ENCODE data around the gene MAMDC2.
"Not testable (repeated sequence)": the region's sequence is repeated elsewhere in the genome, so short reads cannot be mapped to it uniquely, and the experiment has no call there.

The MAMDC2 gene

DNA sequence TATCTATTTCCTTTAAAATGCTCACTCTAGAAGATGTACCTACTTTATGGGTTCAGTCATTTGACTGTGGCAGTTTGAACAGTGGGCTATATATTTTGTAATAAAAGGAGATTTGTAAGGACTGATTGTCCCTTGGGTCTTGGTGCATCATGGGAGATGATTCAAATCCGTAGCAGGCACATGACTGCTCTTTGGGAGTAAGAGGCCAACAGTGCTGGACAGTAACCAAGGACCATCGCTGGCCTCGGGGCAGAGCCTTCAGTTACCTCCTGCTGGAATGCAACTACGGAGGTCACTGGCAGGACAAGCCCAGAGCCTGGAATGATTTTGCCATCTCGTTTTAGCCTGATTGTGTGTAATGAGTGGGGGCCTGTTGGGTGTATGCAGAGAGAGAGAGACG is 7.0 kb upstream of the MAMDC2 start:
- DNase-seq (ENCODE audit: low spot score): no peak

DNA sequence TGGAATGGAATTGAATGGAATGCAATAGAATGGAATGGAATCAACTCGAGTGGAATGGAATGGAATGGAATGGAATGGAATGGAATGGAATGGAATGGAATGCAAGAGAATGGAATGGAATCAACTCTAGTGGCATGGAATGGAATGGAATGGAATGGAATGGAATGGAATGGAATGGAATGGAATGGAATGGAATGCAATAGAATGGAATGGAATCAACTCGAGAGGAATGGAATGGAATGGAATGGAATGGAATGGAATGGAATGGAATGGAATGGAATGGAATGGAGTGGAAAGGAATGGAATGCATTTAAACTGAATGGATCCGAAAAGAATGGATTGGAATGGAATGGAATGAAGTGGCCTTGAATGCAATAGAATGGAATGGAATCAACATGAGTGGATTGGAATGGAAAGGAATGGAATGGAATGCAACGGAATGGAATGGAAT is 5.5 kb upstream of the MAMDC2 start:
- DNase-seq (ENCODE audit: low spot score): not testable (repeated sequence)

DNA sequence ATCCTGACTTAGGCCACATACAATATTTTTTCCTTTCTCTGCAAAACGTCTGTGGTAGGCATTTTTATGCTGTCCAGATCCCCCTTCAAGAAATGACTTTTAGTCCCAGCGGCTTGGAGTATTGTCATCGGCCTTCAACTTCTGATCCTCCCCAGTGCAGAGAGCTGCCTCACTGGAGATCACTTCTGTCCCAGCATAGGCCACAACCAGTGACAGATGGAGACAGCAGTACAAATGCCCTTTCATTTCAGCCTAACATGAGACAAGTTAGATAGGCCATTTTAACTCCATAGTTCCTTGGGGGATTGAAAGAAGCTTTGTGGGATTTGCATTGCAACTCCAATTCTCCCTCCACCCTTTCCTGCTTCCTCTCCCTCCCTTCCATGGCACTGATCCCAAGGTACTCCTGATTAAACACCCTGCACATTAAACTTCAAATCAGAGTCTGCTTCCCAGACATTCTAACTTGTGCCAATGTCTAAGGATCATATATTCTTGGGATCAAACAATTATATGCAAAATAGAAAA is 3.2 kb upstream of the MAMDC2 start:
- no peak for DNase-seq (ENCODE audit: low spot score)

DNA sequence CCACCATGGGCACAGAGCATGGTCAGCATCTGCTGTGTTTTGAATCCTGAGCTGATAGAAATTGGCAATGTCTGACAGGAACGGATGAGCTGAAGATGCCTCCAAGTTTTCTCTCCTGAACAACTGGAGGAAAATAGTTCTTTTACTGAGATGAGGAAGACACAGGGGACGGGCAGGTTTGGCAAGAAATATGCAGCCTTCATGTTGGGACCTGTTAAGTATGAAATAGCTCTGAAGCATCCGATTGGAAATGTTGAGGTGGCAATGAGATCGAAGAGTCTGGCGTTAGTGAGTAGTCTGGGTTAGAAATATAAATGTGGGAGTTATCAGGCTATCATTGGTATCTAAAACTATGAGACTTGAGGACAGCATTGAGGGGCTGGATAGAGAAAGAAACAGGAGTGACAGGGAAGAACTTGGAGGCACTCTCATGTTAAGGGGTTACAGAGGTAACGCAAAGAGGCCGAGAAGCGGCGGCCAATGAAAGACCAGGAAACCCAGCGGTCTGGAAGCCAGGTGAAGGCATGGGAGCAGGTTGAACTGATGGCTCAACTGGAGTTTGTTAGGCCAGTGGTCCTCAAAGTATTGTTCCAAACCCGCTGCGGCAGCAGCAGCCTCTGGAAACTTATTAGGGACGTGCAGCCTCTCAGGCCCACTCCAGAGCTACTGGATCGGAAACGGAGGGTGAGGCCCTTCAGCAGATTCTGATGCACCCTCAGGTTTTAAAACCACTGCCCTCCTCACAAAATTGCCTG is 1.0 kb upstream of the MAMDC2 start:
- DNase-seq (ENCODE audit: low spot score): no peak

DNA sequence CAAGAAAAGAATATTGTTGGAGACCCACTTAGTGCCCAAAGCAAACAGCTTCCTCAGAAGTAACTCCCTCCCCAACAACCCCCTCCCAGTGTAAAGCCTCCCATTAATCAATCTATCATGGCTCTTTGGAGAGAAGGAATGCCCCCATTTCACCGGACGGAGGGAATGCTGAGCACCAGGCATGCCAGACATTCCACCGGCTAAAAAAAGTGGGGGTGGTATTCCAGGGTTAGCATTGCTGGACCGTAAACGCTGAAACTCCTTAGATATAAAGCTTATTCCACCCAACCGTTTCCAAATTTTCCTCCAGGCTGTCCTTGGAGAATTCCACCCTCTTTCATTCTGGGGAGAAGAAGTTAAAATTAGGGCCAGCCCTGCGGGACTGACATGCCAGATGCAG is 363 bp upstream of the MAMDC2 start:
- no peak for DNase-seq (ENCODE audit: low spot score)

DNA sequence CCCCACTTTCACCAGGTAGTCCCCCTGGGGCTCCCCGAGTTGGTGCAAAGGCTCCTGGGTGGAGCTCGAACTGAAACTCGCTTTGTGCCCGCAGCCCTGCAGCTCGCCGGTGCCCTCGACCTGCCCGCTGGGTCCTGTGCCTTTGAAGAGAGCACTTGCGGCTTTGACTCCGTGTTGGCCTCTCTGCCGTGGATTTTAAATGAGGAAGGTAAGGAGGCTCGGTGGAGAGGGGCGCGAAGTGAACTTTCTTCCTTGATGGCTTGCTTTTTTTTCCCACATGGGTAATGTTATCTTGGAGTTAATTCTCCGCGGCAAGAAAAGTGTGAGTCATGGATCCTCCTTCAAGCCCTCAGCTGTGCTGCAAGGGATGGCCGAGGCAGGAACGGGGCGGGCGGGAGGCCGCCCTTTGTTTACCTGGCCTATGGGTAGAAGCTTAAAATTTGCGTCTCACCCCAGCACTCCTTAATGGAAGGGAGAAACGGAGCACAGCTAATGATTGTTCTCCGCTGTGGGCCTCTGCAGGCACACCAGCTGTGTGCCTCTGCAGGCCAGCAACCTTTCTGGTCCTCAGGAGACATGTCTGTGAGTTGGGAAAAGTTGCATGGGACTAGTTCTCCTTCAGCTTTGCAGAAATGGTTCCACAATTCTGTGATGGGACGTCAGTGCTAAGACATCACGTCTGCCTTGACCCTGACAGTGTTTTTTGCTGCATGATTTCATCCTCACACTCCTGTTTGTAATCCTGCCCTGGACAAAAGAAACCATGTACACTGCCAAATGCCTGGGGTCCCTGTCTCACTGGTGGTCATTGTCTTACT is 1.1 kb downstream of the MAMDC2 start:
- DNase-seq (ENCODE audit: low spot score): no peak

DNA sequence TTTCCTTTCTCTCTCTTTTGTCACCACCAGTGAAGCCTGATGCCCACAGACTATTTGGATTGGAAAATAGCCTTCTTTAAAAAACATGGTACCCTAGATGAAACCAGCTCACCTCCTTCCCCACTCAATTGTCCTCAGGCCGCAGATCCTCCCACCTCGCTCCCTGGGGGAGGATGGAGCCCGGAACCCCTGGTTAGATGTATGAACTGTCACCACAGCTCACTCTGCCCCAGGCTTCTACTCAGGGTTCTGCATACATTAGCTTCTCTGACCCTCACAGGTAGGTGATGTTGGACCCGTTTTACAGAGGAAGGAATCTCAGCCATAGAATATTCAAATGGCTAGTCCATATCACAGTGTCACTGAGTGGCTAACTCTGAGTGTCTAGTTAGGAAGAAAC is 1.8 kb downstream of the MAMDC2 start:
- DNase-seq (ENCODE audit: low spot score): no peak

DNA sequence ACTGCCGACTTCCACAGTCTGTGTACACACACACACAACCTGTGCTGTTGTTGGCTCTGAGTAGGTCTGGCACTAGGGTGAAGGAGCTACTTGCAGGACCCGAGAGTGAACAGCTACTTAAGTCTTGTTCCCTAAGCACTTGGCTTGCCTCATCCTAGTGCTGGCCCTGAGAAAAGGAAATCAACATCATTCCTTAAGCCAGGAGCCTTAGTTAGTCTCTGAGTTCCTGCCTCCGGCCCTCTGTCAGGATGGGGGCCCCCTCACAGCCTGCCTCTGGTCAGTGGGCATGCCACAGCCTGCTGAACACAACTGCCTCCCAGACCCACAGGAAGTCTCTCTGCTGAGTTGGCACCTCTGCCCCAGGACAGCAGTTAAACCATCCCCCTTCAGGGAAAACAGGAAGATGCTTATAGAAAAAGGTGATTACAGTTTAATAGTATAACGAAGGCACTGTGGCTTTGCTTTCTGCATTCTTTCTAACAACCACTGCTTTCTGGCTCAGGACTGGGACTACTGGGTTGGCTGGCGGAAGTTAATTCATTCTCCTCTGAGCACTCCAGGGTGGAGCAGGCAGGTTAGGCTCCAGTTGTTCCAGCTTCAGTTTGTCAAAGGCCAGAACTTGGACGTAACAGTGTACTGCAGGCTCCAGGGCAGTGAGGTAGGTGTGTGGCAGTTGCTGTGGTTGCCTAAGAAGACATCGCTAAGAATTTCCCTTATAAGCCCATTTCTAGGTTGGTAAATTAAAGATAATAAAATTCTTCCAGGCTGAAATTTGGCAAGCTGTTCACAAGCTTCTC is 2.8 kb downstream of the MAMDC2 start:
- no peak for DNase-seq (ENCODE audit: low spot score)

DNA sequence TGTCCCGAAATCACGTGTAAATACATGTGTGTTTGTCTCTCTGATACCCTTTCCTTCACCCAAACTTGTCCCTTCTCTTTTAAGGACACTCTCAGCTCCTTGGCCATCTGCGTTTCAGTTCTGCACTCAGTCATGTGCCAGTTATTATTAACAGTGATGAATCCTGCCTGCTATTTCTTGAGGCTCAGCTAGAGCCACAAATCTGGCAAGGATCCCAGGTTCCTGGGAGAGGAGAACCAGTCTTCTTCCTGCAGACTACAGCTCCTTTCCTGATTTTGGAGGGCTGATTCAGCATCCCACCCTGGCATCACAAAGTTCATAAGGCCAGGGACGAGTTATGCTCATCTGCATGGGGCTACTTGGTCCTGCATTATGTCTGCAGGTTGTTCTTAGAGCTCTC is 5.6 kb downstream of the MAMDC2 start:
- no peak for DNase-seq (ENCODE audit: low spot score)

DNA sequence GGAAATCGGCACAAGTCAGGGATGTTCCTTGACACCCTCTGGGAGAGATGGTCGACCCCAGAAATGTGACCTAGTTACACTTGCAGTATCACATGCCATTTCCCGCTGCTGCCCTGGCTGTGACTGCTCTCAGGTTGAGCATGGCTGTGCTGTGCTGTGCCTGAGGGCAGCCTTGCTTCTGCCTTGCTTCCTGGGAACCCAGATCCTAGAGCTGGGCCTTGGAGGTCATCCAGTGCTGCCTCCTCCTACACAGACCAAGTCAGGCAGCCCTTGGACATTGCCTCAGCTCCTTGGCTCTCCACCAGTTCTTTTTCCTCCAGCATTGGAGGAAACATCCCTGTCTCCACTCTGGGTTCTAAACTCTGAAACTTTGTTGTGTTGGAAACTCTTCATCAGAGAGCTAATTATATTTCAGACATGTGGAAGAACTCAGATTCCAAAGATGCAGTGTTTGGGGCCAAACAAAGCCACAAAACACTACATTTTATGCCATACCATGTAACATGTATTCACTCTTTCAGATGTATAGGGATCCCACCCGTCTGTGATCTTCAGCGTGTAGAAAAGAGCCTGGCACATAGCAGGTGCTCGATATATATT is 6.1 kb downstream of the MAMDC2 start:
- no peak for DNase-seq (ENCODE audit: low spot score)

DNA sequence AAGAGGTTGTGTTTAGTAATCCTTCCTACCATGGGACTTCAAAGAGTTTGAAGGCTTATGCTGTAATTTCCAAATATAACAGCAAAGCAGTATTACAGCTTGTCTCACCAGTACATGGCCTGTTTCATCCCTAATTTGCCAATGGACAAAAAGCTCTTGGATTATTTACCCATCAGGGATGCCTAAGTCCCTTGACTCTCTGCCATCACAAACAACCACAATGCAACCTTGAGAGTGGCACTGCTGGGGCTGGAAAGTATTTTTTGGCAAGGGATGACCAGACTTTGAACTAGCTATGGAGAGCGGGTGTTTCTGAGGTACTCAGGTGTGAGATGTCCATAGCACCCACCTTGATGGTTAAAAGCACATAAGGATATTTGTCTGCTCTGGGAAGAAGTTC is 9.1 kb downstream of the MAMDC2 start:
- DNase-seq (ENCODE audit: low spot score): no peak

DNA sequence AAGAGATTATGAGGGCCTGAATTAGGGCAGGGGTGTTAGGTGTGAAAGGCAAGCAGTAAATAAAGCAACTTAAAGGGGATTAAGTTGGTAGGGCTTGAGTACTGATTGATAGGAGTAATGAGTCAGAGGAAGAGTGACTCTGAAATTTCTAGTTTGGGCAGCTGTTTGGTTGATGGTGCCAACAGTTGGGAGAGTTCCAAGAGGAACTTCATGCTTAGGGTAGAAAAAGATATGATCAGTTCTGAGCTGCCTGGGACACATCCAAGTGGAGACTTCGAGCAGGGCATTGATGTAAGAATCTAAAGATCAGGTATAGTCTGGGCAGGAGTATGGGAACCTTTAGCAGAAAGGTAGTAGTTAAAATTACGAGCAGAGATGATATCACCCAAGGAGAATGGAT is 10.2 kb downstream of the MAMDC2 start:
- DNase-seq (ENCODE audit: low spot score): no peak

DNA sequence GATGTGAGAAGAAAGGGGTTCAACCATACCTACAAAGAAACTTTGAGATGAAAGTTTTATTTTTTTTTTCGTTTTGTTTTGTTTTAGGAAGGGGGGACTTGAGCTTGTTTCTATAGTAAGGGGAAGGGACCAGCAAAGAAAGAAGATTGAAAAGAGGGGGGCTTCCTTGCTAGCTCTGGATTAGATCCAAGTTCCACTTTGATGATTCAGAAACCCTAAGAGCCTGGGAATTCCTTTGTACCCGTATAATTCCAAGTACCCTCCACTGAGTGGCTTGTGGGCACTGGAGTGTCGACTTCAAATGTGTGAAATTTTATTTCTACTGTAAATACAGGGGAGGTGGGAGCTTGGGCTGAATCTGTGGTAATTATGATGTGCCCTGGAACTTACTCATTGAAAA is 10.9 kb downstream of the MAMDC2 start:
- DNase-seq (ENCODE audit: low spot score): no peak

DNA sequence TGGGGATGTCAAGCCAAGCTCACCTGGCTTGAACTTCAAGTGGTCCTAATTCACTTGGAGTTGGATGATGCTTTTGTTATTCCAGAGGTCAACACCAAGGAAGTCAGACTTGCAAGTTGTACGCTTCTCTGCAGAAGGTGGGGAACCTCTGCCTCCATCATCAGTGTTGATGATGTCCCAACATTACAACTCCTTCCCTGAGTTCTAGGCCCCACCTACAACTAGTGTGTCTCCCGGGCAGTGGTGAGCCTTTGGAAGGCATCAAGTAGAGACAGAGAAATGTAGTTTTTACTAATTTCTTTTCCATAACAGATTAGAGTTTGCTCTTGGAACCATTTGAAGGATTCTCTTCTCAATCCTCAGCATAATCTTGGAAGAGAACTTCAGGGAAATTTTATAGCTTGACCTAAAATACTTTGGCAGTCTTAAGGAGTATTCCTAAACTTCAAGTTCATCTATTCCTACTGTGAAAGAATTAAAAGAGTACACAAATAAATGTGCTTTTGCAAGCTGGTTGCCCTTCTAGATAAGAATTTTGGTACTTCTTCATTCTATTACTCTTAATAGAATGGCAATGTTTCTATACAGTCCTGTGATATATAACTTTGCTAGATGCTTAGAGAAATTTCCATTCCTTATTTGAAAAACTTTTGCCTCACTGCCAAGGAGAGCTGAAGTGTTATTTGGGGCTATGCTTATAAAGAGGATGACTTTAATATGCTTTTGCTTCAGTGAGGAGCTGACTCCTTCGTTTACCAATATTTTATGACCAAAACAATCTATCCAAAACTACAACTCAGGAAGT is 12.0 kb downstream of the MAMDC2 start:
- DNase-seq (ENCODE audit: low spot score): no peak

DNA sequence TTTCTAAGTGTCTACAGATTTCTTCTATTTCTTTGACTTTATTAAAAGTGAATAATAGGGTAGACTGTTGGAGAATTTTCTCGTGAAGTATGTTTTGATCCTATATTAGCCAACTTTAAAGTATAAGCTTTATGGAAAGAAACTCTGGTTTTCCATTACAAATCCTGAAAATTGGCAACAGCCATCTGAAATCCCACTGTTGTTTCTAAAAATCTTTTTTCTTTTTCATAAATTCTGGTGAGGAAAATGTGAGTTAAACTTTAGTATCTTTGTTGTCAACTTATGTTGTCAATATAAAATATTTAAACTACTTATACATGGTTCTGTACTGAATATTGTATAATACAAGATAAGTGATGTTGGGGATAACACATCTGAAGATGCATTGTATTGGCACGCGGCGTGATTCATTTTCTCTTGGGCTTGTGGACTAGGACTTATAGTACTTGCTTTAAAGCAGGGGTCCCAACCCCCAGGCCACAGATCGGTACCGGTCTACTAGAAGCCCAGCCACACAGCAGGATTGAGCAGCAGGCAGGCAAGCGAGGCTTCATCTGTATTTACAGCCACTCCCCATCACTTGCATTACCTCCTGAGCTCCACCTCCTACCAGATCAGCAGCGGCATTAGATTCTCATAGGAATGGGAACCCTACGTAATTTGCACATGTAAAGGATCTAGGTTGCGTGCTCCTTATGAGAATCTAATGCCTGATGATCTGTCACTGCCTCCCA is 12.7 kb downstream of the MAMDC2 start:
- DNase-seq (ENCODE audit: low spot score): no peak

DNA sequence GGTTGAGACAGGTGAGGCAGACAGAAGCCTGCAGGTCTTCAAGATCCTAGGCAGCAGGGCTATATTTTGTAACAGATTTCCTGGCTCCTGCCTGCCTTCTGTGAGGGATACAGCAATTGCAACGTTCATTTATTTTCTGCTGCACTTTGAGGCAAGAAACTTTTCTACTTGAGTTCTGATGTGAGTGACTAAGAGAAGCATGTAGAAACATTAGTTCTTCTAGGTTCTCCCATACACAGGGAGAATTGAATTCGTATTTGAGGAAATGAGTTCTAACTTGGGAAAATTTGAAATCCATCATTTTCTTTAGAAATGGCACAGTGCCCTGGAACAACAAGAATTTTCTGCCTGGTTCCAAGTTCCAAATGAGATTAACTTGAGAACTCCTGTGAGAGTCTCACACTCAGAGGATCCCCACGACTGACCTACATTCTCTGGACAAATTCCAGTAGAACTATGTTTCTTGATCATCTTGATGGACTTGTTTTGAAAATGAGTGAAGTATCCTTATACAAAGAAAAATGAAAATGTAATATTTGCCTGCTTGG is 15.0 kb downstream of the MAMDC2 start:
- DNase-seq (ENCODE audit: low spot score): no peak

DNA sequence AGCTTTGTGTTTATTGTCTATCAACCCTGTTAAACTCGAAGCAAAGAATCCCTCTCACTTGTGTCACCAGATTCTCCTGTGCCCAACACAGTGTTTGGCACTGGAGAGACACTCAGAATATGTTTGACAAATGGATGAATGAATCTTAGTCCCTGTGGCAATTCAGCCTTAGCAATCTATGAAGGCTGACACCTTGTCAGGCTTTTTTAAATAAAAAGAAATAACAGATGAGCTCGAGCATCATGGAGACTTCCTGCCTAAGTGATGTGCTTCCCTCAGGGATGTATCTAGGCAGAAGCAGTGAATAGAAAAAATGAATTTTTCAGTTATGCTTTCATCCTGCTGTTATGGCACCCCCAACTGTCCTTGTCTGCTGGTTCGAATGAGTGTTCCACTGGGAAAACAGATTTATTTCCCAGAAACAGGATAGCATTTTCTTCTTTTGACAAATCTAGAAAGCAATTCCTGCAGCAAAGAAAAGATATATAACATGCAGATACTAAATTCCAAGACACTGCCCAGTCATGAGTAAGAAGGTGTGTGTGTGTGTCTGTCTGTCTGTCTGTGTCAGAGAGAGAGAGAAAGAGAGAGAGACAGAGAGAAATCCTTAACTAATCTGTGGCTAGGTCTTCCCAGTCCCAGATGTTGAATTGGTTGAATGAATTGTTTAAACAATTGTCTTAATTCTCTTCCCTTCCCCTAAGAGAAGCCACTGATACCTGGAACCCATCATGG is 16.7 kb downstream of the MAMDC2 start:
- no peak for DNase-seq (ENCODE audit: low spot score)

DNA sequence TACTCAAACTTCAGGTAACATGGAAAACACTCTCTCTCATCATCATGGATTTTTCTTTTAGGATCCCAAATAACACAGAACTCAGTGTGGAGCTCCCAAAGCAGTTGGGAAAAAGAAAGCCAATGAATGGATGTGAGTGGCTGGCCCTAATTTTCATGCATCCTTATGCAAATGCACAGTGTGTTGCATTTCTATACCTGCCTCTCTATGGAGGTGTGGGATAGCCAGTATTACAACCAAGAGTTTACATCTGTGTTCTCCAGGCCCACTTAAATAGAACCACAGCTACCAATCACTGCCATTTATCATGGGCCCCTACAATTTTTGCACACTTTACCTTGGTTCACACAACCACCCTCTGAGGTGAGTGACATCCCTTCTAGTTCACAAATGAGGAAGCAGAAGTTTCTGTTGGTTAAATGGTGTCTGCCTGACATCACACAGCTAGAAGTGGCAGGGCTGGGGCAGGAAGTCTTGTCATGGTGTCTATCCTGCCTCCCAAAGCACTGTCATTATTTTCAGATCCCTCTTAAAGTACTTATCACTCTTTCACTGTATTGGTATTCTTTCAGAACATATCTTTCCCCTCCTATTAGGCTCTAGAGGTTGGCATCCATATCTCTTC is 17.3 kb downstream of the MAMDC2 start:
- DNase-seq (ENCODE audit: low spot score): no peak

DNA sequence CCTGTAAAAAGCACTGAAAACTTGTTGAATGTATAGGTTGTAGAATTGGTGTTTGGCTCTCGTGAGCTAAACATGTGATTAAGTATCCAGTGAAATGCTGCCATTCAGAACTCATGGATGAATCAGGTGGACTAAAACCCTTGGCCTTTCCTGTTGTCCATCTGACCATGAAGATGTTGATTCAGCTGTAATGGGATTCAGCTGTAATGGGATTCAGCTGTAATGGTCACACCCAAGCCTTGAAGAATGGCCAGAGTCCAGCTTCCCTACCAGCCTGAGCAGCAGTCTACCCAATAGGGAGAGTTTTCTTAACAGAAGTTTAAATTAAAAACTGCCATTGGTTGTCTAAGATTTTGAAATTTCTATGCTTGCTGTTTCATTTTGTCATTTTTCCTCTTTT is 18.1 kb downstream of the MAMDC2 start:
- no peak for DNase-seq (ENCODE audit: low spot score)
